MCF 10A (cell line): ENCODE results near the gene MAP2K4. TPM values are rescaled to one million over a fixed set of nuclear protein-coding genes. Genes with fewer than 3 reads are reported as not detected.
"Not testable (repeated sequence)": the region's sequence is repeated elsewhere in the genome, so short reads cannot be mapped to it uniquely, and the experiment has no call there.

Source experiments
- Bru-seq: library from RNA; stranded (reverse); fragments of 400-500 nt; gene quantifications from one replicate; lab custom pipeline; 2021; lab: Mats Ljungman, UMichigan
- BruChase-seq, 2 experiments: library from RNA; stranded (reverse); fragments of 400-500 nt; gene quantifications; one replicate each; lab custom pipeline; 2021; lab: Mats Ljungman, UMichigan
- BruUV-seq: library from RNA; stranded (reverse); fragments of 400-500 nt; replicated peaks from 2 replicates; lab custom pipeline; 2021; lab: Mats Ljungman, UMichigan
- CTCF ChIA-PET: fragments of 300-600 bp; sonication (Branson Sonifier 250); formaldehyde crosslinking; extraction: SDS; loops from one replicate; lab custom pipeline; 2021; ENCODE audit warnings: antibody characterized with exemption, inconsistent platforms; lab: Yijun Ruan, JAX
- POLR2A ChIA-PET: fragments of 300-600, 350-650 bp; sonication (Branson Sonifier 250); formaldehyde crosslinking; extraction: SDS; loops from one replicate; lab custom pipeline; 2020; ENCODE audit warnings: antibody characterized with exemption, inconsistent platforms; lab: Yijun Ruan, JAX
- DNase-seq: peaks from one replicate; pipeline ENCODE4 v3.0.0-alpha.2; 2018; ENCODE audit not compliant: unreplicated experiment
- H3K27ac Mint-ChIP-seq: one replicate; pipeline ENCODE4 v1.8.0; 2022; ENCODE audit warnings: mild to moderate bottlenecking, low read depth, mixed read lengths; ENCODE audit not compliant: unreplicated experiment
- H3K27me3 Mint-ChIP-seq: one replicate; pipeline ENCODE4 v1.8.0; 2022; ENCODE audit warnings: mixed read lengths; ENCODE audit not compliant: insufficient read depth, unreplicated experiment
- H3K36me3 Mint-ChIP-seq: one replicate; pipeline ENCODE4 v1.8.0; 2022; ENCODE audit warnings: mild to moderate bottlenecking, moderate library complexity, mixed read lengths; ENCODE audit not compliant: insufficient read depth, unreplicated experiment
- H3K4me1 Mint-ChIP-seq: one replicate; pipeline ENCODE4 v1.8.0; 2022; ENCODE audit warnings: mixed read lengths; ENCODE audit not compliant: insufficient read depth, unreplicated experiment
- H3K4me3 Mint-ChIP-seq: one replicate; pipeline ENCODE4 v1.8.0; 2022; ENCODE audit warnings: mild to moderate bottlenecking, moderate library complexity, mixed read lengths; ENCODE audit not compliant: unreplicated experiment
- H3K9me3 Mint-ChIP-seq: one replicate; pipeline ENCODE4 v1.8.0; 2022; ENCODE audit warnings: mixed read lengths; ENCODE audit not compliant: unreplicated experiment
- CTCF ChIP-seq: fragments of 200-600 bp; IDR thresholded peaks from one replicate; pipeline ENCODE4 v1.8.0; 2022; ENCODE audit warnings: antibody characterized with exemption, mild to moderate bottlenecking; ENCODE audit not compliant: unreplicated experiment
- intact Hi-C: fragments of 100-400 bp; cut with micrococcal nuclease; formaldehyde crosslinking; loops from 2 replicates; pipeline ENCODE4 v1.14.1; 2022
- long read RNA-seq: library from polyadenylated mRNA; stranded (forward); transcript quantifications from one replicate; pipeline ENCODE4 v2.0.0, GENCODE V29; 2022
- total RNA-seq: library from RNA; stranded (reverse); gene quantifications from 2 replicates; pipeline ENCODE4 v1.2.3, GENCODE V29; 2022

The MAP2K4 gene
- total RNA-seq (29.2 and 42.3 TPM in 2 replicates), Bru-seq, nascent RNA (percentile 91 among the genes with signal in this experiment), BruChase-seq, experiment 1, labeled RNA remaining after a 6-hour chase (percentile 73 among the genes with signal in this experiment), BruChase-seq, experiment 2, labeled RNA remaining after a 2-hour chase (percentile 84 among the genes with signal in this experiment)
- long read RNA-seq, transcript MAP2K4-201 (11 exons, 3,826 nt) = major isoform, 51 of 75 reads
- long read RNA-seq, partial matches to known transcripts = 2 of 75 reads
- long read RNA-seq, other reads (novel, unspliced or antisense) = 15 of 75 reads

- peak within 1 kb of the TSS; percentile 66 for H3K27ac Mint-ChIP-seq
- no peak for TF ChIP-seq CTCF
- no peaks in the 10 kb centered on the region for H3K9me3 Mint-ChIP-seq
- DNase-seq = peak; percentile 86
- POLR2A ChIA-PET = interaction anchor here (0.6 to 7.9 kb wide), 25 partner anchors 9 to 1115 kb away, joined by 3 to 184 read pairs (median 4); partner anchors contain the start of gene ZNF18
- H3K27me3 Mint-ChIP-seq = no peaks in the 10 kb centered on the region
- no TSS peak for BruUV-seq
- peak within 1 kb of the TSS; percentile 73 for H3K4me3 Mint-ChIP-seq
- H3K36me3 Mint-ChIP-seq = peaks cover 7% of the 10 kb centered on the region
- CTCF ChIA-PET = interaction anchor here (0.6 to 1.5 kb wide), 9 partner anchors 9 to 876 kb away, joined by 3 to 6 read pairs (median 4); partner anchors contain the start of gene ZNF18
- intact Hi-C loops = loop anchor here (5.0 kb wide), 1 partner anchor 96 kb away; no protein-coding TSS in a partner anchor
- H3K4me1 Mint-ChIP-seq = peaks cover 29% of the 10 kb centered on the region
These were observed at the start of gene MAP2K4 for GRCh38 chr17:12020642-12021622. Gene MAP2K4 (plus strand): TSS chr17:12020877. CDS start chr17:12020887, 10 bp downstream.

GRCh38 chr17:11972741-11973140, 47.9 kb upstream of the MAP2K4 start:
- CTCF ChIA-PET, BruUV-seq, DNase-seq, H3K27me3 Mint-ChIP-seq, H3K27ac Mint-ChIP-seq, H3K9me3 Mint-ChIP-seq, POLR2A ChIA-PET, H3K4me3 Mint-ChIP-seq, intact Hi-C loops: not testable (repeated sequence)
- H3K36me3 Mint-ChIP-seq = peaks cover 23% of the 10 kb centered on the region
- H3K4me1 Mint-ChIP-seq = peaks cover 26% of the 10 kb centered on the region

GRCh38 chr17:11979795-11980194, 40.9 kb upstream of the MAP2K4 start:
- Mint-ChIP-seq H3K27ac (no peak overlapping the region), H3K9me3 (no peaks in the 10 kb centered on the region), H3K4me3 (no peak overlapping the region), H3K4me1 (peaks cover 26% of the 10 kb centered on the region), H3K36me3 (peaks cover 37% of the 10 kb centered on the region), H3K27me3 (no peaks in the 10 kb centered on the region)
- no peak for TF ChIP-seq CTCF
- POLR2A ChIA-PET = interaction anchor here (2.4 to 3.1 kb wide), 3 partner anchors 17 to 35 kb away, joined by 8 to 19 read pairs (median 15); partner anchors contain the start of gene ZNF18
- CTCF ChIA-PET = interaction anchor here (0.6 to 7.5 kb wide), 14 partner anchors 11 to 1242 kb away, joined by 3 to 48 read pairs (median 3); no protein-coding TSS in a partner anchor
- no peak for DNase-seq
- BruUV-seq = no TSS peak
- intact Hi-C loops = loop anchor here (10.0 kb wide), 4 partner anchors 235 to 1245 kb away; partner anchors contain the start of gene TMEM220

GRCh38 chr17:11980813-11981212, 39.9 kb upstream of the MAP2K4 start:
- peak; percentile 39 for TF ChIP-seq CTCF
- Mint-ChIP-seq H3K4me3 (no peak overlapping the region), H3K27me3 (no peaks in the 10 kb centered on the region), H3K36me3 (peaks cover 33% of the 10 kb centered on the region), H3K9me3 (no peaks in the 10 kb centered on the region), H3K27ac (no peak overlapping the region), H3K4me1 (peaks cover 17% of the 10 kb centered on the region)
- BruUV-seq = no TSS peak
- intact Hi-C loops = loop anchor here (10.0 kb wide), 4 partner anchors 236 to 1246 kb away; partner anchors contain the start of gene TMEM220
- peak; percentile 38 for DNase-seq
- POLR2A ChIA-PET = interaction anchor here (0.6 to 2.4 kb wide), 4 partner anchors 36 to 281 kb away, joined by 3 to 15 read pairs (median 4); no protein-coding TSS in a partner anchor
- CTCF ChIA-PET = interaction anchor here (0.6 to 7.5 kb wide), 11 partner anchors 12 to 1243 kb away, joined by 3 to 48 read pairs (median 5); no protein-coding TSS in a partner anchor
